Mucosa of gallbladder (tissue), 1 donor: ENCODE data around the gene GPER1. TPM values are rescaled to one million over a fixed set of nuclear protein-coding genes. Genes with fewer than 3 reads are reported as not detected.

ENCODE experiments used
- DNase-seq: peaks from one replicate; pipeline ENCODE4 v3.0.0-alpha.2; 2020; ENCODE audit warnings: low spot score
- total RNA-seq: library from RNA; stranded (reverse); gene quantifications from one replicate; pipeline ENCODE4 v1.2.1, GENCODE V29; 2021
- donor health status: DM: no; HTN: no; CAD: no.

The GPER1 gene
- total RNA-seq, 1 donor from 2014 or later, result 4.7 TPM

- DNase-seq, result no peak
Measured at GRCh38 chr7:1119201-1119600, 31.3 kb downstream of the GPER1 start.

GRCh38 chr7:1120791-1121190, 32.9 kb downstream of the GPER1 start:
- no peak for DNase-seq

- no peak for DNase-seq
Measured at GRCh38 chr7:1121476-1121875, 33.6 kb downstream of the GPER1 start.

- DNase-seq, result no peak
Measured at GRCh38 chr7:1121886-1122831, 34.2 kb downstream of the GPER1 start.

DNA sequence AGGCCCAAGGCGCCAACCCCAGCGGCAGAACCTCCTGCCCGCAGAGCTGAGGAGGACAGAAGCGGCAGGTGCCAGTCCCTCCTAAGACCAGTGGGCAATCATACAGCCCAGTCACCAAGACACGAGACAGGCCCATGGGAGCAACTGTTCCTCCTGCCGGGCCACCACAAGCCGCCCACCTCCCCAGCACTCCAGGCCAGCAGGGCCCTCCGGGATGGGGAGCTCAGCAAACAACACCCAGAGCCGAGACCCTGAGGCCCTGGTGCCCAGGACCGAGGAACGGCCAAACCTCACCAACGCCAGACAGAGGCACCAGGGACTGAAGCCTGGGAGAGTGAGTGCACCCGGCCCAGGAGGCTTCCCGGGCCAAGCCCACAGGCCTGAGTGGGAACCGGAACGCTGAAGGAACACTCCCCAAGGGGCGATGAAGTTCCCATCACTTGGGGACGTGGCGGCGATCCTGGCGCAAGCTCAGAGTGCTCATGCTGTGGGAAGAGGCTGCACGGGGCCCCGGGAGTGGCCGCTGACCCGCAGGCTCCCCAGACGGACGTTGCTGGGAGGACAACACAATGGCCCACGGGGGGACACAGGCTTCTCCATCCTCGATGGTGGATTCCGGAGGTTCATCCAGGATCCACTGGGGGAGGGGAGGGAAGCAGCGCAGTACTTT, 35.1 kb downstream of the GPER1 start:
- DNase-seq, result no peak

GRCh38 chr7:1123715-1124114, 35.8 kb downstream of the GPER1 start:
- DNase-seq, result peak; percentile 61

DNA sequence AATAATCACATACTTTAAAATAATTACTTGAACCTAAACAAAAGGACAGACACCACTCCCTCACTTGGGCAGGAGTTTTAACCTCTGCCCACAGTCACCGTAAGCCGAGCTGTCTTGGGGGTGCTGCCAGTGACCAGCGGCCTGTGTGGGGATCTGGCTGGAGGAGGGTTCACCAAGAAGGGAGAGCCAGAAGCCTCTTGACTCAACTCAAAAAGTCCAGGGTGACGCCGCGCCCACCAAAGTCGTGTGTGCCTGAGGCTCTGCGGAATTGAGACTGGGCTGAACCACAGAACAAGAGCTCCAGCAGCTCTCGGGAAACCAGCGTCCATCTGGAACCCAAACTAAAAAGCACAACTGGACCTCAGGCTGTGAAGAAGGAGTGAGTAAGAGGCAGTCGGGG, 36.3 kb downstream of the GPER1 start:
- DNase-seq, result no peak

GRCh38 chr7:1124816-1125602, 37.1 kb downstream of the GPER1 start:
- no peak for DNase-seq

- no peak for DNase-seq
Measured at GRCh38 chr7:1125603-1125969, 37.7 kb downstream of the GPER1 start.

DNA sequence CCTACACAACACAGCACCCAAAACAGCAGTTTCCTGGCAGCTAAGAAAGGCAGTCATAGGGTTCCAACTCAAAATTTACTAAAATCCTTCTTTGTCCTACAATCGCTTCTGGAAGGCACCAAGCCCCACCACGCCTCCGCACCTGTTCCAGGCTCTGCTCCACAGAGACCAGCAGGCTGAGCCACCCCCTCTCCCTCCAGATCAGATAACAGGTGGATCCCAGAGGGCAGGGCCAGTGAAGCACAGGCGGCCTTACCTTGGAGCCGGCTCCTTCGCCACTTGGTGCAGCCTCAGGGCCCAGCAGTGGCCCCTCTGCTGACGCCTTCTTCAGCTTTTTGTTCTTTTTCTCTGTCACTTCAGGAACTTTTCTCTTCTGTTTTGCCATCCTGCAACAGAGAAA, 39.1 kb downstream of the GPER1 start:
- DNase-seq, result no peak

- DNase-seq, result no peak
Measured at GRCh38 chr7:1129431-1129830, 41.5 kb downstream of the GPER1 start.

- no peak for DNase-seq
Measured at GRCh38 chr7:1130021-1130990, 42.4 kb downstream of the GPER1 start.

DNA sequence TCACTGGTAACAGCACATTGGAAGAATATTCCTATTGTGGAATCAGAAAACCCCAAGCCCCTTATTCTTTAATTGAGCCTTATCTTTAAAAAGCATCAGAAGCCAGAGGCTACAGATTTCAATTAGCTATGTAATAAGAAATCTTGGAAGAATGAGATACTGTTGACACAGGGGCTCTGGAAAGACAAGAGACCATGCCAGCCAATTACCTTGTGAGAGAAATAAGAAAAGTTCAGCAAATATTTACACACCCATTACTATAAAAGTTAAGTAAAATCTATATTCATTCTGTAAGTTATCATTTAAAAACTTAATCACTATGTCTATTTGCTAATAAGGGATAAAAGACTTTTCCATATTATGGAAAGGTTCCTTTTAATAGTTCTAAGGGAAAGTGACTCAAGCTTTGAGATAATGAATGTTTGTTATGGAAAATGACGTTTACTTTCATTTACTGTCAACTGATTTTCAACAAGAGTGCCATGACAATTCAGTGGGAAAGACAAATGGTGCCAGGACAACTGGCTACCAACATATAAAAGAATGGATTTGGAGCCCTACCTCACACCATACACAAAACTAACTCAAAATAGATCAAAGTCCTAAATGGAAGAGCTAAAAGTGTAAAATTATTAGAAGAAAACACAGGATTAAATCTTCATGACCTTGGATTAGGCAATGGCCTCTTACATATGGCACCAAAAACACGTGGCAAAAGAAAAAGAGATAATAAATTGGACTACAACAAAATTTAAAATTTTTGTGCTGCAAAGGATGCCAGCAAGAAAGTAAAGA, 43.8 kb downstream of the GPER1 start:
- DNase-seq, result no peak

DNA sequence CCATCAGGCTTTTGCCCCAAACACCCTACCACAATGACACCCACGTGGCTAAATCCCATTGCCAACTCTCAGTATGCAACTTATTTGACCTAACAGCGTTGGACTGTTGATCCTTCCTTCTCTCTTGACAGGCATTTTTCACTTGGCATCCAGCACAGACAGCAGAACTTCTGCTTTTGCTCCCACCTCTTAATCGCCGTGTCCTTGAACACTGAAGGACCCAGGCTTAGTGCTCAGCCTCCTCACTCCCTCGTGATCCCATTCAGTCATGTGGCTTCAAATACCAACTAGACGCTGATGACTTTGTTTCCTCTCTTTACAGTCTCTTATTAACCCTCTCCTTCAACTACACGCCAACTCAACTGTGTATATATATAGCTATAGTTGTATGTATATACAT, 47.0 kb downstream of the GPER1 start:
- DNase-seq, result no peak

GRCh38 chr7:1136841-1137516, 49.1 kb downstream of the GPER1 start:
- DNase-seq, result no peak

DNA sequence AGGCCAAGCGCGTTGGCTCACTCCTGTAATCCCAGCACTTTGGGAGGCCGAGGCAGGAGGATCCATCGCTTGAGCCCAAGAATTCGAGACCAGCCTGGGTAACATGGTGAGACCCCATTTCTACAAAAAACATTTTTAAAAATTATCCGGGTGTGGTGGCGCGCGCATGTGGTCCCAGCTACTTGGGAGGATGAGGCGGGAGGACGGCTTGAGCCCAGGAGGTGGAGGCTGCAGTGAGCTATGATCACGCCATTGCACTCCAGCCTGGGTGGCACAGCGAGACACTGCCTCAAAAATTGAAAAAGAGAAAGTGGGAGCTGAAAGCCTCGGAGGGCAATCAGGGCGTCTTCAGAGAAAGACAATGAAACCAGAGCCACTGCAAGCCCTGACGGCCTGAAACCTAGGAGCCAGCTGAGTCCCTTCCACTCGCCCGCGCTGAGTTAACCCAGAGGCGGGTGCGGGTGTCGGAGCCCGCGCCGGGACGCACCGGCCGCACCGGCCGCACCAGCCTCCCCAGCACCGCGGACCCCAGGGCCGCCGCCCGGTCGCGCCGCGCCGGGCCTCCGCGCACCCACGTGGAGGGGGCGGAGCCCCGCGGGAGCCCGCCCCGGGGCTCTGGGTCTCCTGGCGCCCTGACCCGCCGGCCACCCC, 49.7 kb downstream of the GPER1 start:
- no peak for DNase-seq

GRCh38 chr7:1140476-1141104, 52.7 kb downstream of the GPER1 start:
- DNase-seq, result no peak

DNA sequence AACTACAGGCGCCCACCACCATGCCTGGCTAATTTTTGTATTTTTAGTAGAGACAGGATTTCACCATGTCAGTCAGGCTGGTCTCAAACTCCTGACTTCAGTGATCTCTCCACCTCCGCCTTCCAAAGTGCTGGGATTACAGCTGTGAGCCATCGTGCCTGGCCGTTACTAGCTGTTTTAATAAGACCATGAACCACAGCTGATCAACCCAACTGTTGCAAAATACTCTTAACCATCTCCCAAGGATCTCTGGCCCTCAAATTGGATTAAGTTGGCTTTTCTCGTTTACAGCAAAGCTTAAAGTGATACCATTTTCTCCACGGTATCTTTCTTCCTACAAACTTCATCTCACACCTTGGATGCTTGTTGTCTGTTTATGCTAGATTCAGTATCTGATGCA, 53.7 kb downstream of the GPER1 start:
- DNase-seq, result no peak
